Hepatocyte (in vitro differentiated cells): Measurements from ENCODE around the gene MYRIP. TPM values are rescaled to one million over a fixed set of nuclear protein-coding genes. Genes with fewer than 3 reads are reported as not detected.

Source experiments
- DNase-seq: peaks from one replicate; pipeline ENCODE4 v3.0.0-alpha.2; 2016; ENCODE audit warnings: low spot score
- H2AFZ ChIP-seq: fragments of 200-600 bp; sonication (generic); 2 replicates; pipeline ENCODE4 v1.6.0; 2016; ENCODE audit warnings: antibody characterized with exemption, mild to moderate bottlenecking
- H3K27ac ChIP-seq: fragments of 200-600 bp; sonication (generic); 2 replicates; pipeline ENCODE4 v1.5.1; 2016; ENCODE audit warnings: mild to moderate bottlenecking
- H3K27me3 ChIP-seq: fragments of 200-600 bp; sonication (generic); 2 replicates; pipeline ENCODE4 v1.6.1; 2016
- H3K36me3 ChIP-seq: fragments of 200-600 bp; sonication (generic); replicated peaks from 2 replicates; pipeline ENCODE4 v1.5.1; 2016; ENCODE audit warnings: low read depth; ENCODE audit not compliant: insufficient read depth
- H3K4me1 ChIP-seq: fragments of 200-600 bp; sonication (generic); 2 replicates; pipeline ENCODE4 v1.5.1; 2016; ENCODE audit warnings: mild to moderate bottlenecking, moderate library complexity; ENCODE audit not compliant: insufficient read depth
- H3K4me2 ChIP-seq: fragments of 200-600 bp; sonication (generic); 2 replicates; pipeline ENCODE4 v1.6.0; 2016
- H3K4me3 ChIP-seq: fragments of 200-600 bp; sonication (generic); 2 replicates; pipeline ENCODE4 v1.5.1; 2016; ENCODE audit warnings: mild to moderate bottlenecking
- H3K79me2 ChIP-seq: fragments of 200-600 bp; sonication (generic); 2 replicates; pipeline ENCODE4 v1.6.0; 2017; ENCODE audit warnings: mild to moderate bottlenecking
- H3K9me2 ChIP-seq: fragments of 200-600 bp; sonication (generic); replicated peaks from 2 replicates; pipeline ENCODE4 v1.6.0; 2017; ENCODE audit warnings: mild to moderate bottlenecking; ENCODE audit not compliant: insufficient read depth
- H3K9me3 ChIP-seq: fragments of 200-600 bp; sonication (generic); 2 replicates; pipeline ENCODE4 v1.5.1; 2016; ENCODE audit warnings: low read depth, mild to moderate bottlenecking
- H4K20me1 ChIP-seq: fragments of 200-600 bp; sonication (generic); 2 replicates; pipeline ENCODE4 v1.6.0; 2016; ENCODE audit warnings: mild to moderate bottlenecking; ENCODE audit not compliant: insufficient read depth, poor library complexity, severe bottlenecking
- EZH2 ChIP-seq: fragments of 200-600 bp; sonication (generic); IDR thresholded peaks from 2 replicates; pipeline ENCODE4 v1.6.1; 2016; ENCODE audit warnings: antibody characterized with exemption, mild to moderate bottlenecking, borderline replicate concordance
- EZH2phosphoT487 ChIP-seq: fragments of 200-600 bp; sonication (generic); IDR thresholded peaks from one replicate; pipeline ENCODE4 v1.6.1; 2018; ENCODE audit warnings: antibody characterized with exemption, mild to moderate bottlenecking, low read depth, moderate library complexity; ENCODE audit not compliant: unreplicated experiment, severe bottlenecking
- WGBS: methylation state at CpG from one replicate; pipeline ENCODE4 v1.1.6; 2016; ENCODE audit warnings: low lambda C conversion rate; ENCODE audit errors: missing lambda C conversion rate; 5-methylcytosine and 5-hydroxymethylcytosine counted together
- polyA plus RNA-seq: library from polyadenylated mRNA; unstranded; fragments of >200 nt; fragmentation: Nextera tagmentation; extraction: Ambion mirVana; gene quantifications from 2 replicates; pipeline ENCODE4 v1.2.1, GENCODE V29; 2016
- total RNA-seq: library from RNA; depleted of rRNA; stranded (reverse); fragments of >200 nt; gene quantifications from 2 replicates; pipeline ENCODE4 v1.2.3, GENCODE V29; 2014
- TF ChIP-seq, protein P1 (sequence below): fragments of 200-600 bp; sonication (generic); IDR thresholded peaks from 2 replicates; pipeline ENCODE4 v1.5.1; 2016; ENCODE audit warnings: antibody characterized with exemption, mild to moderate bottlenecking; ENCODE audit not compliant: poor library complexity

MYRIP gene
- total and polyA plus RNA-seq, 2 experiments from 2014 or later = 0.57 TPM; not detected in 1

DNA sequence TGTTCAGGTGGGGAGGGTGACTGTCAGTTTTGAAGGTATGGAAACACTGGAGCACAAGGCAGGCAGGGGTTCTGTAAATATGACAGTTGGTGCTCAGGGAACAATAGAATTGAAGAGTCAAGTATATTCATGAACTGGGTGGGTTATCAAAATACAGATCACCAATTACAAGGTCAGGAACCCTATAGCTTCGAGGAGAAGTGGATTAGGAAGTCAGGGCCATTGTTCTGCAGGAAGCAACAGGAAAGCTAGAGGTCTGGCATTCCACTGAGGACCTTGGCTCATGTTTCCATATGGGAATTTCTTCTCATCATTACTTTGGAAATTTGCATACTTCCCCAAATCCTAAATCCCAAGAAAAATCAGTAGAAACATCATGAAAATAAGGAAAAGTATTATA is 125.9 kb downstream of the MYRIP start:
- no peak overlapping the region for H3K4me2 ChIP-seq
- H2AFZ ChIP-seq = no peak overlapping the region
- H3K4me3 ChIP-seq = no peak overlapping the region
- H3K9me3 ChIP-seq = no peaks in the 10 kb centered on the region
- DNase-seq = no peak
- TF ChIP-seq, protein P1, sequence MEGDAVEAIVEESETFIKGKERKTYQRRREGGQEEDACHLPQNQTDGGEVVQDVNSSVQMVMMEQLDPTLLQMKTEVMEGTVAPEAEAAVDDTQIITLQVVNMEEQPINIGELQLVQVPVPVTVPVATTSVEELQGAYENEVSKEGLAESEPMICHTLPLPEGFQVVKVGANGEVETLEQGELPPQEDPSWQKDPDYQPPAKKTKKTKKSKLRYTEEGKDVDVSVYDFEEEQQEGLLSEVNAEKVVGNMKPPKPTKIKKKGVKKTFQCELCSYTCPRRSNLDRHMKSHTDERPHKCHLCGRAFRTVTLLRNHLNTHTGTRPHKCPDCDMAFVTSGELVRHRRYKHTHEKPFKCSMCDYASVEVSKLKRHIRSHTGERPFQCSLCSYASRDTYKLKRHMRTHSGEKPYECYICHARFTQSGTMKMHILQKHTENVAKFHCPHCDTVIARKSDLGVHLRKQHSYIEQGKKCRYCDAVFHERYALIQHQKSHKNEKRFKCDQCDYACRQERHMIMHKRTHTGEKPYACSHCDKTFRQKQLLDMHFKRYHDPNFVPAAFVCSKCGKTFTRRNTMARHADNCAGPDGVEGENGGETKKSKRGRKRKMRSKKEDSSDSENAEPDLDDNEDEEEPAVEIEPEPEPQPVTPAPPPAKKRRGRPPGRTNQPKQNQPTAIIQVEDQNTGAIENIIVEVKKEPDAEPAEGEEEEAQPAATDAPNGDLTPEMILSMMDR = no peak
- no peak for TF ChIP-seq EZH2phosphoT487
- TF ChIP-seq EZH2 = no peak
- no peaks in the 10 kb centered on the region for H3K27me3 ChIP-seq
- H4K20me1 ChIP-seq = no peaks in the 10 kb centered on the region
- no peaks in the 10 kb centered on the region for H3K9me2 ChIP-seq
- H3K27ac ChIP-seq = no peak overlapping the region
- H3K4me1 ChIP-seq = no peaks in the 10 kb centered on the region
- no peaks in the 10 kb centered on the region for H3K36me3 ChIP-seq
- no peaks in the 10 kb centered on the region for H3K79me2 ChIP-seq
- WGBS = 58% methylated on average over 1 of the region's 1 CpG

DNA sequence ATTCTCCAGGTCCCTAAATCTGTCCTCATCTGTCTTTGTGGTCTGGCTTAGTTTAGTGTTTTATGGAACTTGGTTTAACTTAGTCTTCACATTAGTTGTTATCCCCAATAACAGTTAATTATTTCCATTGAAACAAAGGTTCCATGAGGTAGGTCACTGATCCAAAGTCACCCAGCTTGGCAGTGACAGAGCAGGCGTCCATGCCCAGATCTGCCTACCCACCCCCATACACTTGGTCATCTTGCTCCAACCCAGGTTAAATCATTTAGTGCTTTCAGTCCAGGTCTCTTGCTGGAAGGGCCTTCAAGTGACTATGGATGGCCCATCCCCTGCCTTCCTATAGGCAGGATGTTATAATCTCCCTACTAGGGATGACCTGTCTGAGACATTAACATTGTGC is 127.4 kb downstream of the MYRIP start:
- Histone ChIP-seq H3K27me3 (no peaks in the 10 kb centered on the region), H3K9me3 (no peaks in the 10 kb centered on the region), H3K36me3 (no peaks in the 10 kb centered on the region), H3K4me2 (no peak overlapping the region), H2AFZ (no peak overlapping the region), H3K9me2 (no peaks in the 10 kb centered on the region), H3K4me1 (no peaks in the 10 kb centered on the region), H4K20me1 (no peaks in the 10 kb centered on the region), H3K79me2 (no peaks in the 10 kb centered on the region), H3K27ac (no peak overlapping the region), H3K4me3 (no peak overlapping the region)
- no peak for DNase-seq
- TF ChIP-seq EZH2phosphoT487 (no peak), EZH2 (no peak)
- TF ChIP-seq, protein P1 = no peak
- 100% methylated on average over 1 of the region's 1 CpG for WGBS

DNA sequence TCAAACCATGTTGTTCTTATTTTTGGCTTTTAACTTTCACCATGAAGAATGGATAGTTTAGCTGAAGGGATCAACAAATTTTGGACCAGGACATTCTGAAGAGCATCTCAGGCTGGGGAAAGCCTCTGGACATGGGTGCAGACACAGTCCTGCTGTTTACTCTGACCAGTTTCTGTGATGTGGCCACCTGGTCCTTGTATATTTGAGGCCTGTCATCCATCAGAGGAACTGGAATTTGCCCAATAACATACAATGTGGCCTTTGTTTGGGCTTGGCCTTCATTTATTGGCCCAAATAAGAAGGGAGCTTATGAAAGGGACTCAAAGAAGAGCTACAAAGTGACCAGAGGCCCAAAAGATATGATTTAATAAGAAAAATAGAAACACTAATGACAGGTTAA is 127.9 kb downstream of the MYRIP start:
- no peaks in the 10 kb centered on the region for H4K20me1 ChIP-seq
- TF ChIP-seq, protein P1 = no peak
- TF ChIP-seq EZH2phosphoT487 = no peak
- no peak for TF ChIP-seq EZH2
- H3K4me2 ChIP-seq = no peak overlapping the region
- no peaks in the 10 kb centered on the region for H3K4me1 ChIP-seq
- H3K9me3 ChIP-seq = no peaks in the 10 kb centered on the region
- H3K9me2 ChIP-seq = no peaks in the 10 kb centered on the region
- H3K4me3 ChIP-seq = no peak overlapping the region
- no peak overlapping the region for H2AFZ ChIP-seq
- H3K36me3 ChIP-seq = no peaks in the 10 kb centered on the region
- H3K27ac ChIP-seq = no peak overlapping the region
- H3K27me3 ChIP-seq = no peaks in the 10 kb centered on the region
- DNase-seq = no peak
- no peaks in the 10 kb centered on the region for H3K79me2 ChIP-seq

- no peak overlapping the region for H3K4me3 ChIP-seq
- no peaks in the 10 kb centered on the region for H3K9me3 ChIP-seq
- TF ChIP-seq EZH2 = no peak
- no peaks in the 10 kb centered on the region for H3K79me2 ChIP-seq
- no peaks in the 10 kb centered on the region for H3K27me3 ChIP-seq
- no peaks in the 10 kb centered on the region for H3K9me2 ChIP-seq
- no peaks in the 10 kb centered on the region for H3K36me3 ChIP-seq
- no peak overlapping the region for H3K4me2 ChIP-seq
- no peak for DNase-seq
- no peak overlapping the region for H2AFZ ChIP-seq
- H3K4me1 ChIP-seq = no peaks in the 10 kb centered on the region
- no peak overlapping the region for H3K27ac ChIP-seq
- H4K20me1 ChIP-seq = no peaks in the 10 kb centered on the region
- WGBS = 91% methylated on average over 1 of the region's 1 CpG
Observed at GRCh38 chr3:39937874-39938273, 128.5 kb downstream of the MYRIP start.
